GM19099 (cell line): ENCODE results near the gene TRIM37.

Experiments used
- POLR2A ChIP-seq: IDR thresholded peaks from 3 replicates; pipeline ENCODE4 v1.6.1; 2011; ENCODE audit warnings: low read depth; ENCODE audit not compliant: insufficient read length; ENCODE audit errors: extremely low read depth

The TRIM37 gene

DNA sequence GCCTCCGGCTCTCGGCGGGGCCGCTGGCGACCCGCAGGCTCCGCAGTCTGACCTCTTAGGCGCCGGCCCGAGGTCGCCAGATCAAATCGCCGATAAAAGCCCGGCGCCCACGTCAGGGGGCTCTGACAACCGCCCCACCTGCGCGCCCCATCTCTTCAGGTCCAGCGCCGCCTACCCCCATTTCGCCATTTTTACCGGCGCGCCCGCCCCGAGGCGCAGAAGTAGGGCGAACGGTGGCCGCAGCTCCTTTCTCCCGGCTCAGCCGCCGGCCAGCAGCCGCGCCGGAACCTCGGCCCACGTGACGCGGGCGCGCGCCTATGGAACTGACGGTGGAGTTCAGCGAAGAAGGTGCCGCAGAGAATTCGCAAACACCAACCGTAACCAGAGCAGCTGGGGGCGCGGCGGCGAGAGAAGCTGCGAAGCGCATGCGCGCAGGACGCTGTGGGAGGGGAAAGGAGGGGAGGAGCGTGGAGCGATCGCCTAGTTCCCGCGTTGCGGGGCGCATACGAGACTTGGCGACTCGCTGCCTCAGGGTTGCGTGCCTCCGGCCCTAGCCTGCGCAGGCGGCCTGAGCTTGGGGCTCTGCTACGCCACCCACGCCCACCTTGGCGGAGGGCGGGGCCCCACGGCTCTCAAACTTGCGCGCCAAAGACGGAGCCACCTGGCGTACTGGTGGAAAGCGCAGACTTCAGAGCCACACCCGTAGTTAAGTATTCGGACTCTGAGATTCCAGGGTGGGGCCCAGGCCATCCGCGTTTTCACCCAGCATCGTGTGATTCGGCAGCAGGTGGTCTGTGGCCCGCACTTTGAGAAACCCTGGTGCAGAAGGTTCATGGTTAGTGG, at the start of gene TRIM37:
Gene TRIM37 (minus strand): TSS at position 418 of the 843 bp plus-strand sequence. CDS start 419 bp downstream, outside the sequence.
- peak; percentile 63 for TF ChIP-seq POLR2A

- peak; percentile 36 for TF ChIP-seq POLR2A
Observed at GRCh38 chr17:59155439-59156177, 48.9 kb upstream of the TRIM37 start, which contains the start of gene PRR11. Gene PRR11, plus strand, starts transcription at chr17:59155746. Its CDS starts 14,007 bp downstream, at chr17:59169753.

DNA sequence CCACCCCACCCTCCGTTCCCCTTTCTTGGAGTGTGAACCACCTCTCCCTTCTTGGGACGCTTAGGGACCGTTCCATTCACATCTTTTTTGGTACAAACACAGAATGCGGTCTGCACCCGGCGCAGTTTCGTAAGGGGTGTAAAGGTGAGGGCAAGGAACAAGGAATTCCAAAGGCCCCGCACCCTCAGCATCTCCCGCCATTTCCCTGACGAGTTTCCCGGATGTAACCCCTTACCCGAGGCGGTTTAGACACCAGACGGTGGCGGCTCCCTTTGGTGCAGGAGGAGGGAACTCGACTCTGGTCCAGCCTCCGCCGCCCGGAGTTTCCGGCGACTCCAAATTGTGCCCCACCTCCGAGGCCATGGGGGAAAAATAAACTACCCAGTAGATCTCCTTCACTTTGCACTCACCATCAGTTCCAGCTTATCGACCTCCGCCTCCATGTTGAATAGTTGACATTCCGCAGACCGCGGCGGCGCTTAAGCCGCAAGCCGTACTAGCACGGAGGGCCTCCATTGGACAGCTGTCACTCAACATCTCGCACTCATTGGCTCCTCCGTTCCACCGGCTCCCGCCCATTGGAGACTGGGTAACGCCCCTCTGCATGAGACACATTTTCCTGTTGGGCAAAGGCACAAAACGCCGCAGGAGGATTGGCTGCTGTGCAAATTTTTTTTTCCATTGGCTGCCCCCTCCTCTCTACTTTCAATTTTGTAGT, 48.2 kb upstream of the TRIM37 start, which contains the start of gene SKA2:
Gene SKA2 (minus strand): TSS at position 466 of the 718 bp plus-strand sequence. CDS start 23 bp downstream, at position 443.
- peak; percentile 73 for TF ChIP-seq POLR2A

- no peak for TF ChIP-seq POLR2A
Observed at GRCh38 chr17:59154292-59154720, 47.6 kb upstream of the TRIM37 start.

DNA sequence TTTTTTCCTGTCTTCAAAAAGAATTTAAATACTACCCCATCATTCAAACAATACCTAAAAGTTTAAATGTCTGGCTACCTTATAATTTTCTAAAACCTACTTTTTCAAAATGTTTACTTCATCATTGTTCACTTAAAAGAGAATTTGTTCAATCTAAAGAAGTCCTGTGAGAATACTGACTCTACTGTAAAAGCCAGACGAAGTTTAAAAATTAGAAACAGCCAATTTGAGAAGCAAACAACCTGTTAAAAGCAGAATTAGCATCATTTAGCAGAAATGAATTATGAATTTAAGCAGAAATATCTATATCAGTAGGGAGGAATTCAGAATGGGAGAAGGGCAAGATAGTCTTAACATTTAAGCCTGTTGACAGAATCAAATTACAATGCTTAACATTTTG, 46.2 kb upstream of the TRIM37 start:
- no peak for TF ChIP-seq POLR2A

DNA sequence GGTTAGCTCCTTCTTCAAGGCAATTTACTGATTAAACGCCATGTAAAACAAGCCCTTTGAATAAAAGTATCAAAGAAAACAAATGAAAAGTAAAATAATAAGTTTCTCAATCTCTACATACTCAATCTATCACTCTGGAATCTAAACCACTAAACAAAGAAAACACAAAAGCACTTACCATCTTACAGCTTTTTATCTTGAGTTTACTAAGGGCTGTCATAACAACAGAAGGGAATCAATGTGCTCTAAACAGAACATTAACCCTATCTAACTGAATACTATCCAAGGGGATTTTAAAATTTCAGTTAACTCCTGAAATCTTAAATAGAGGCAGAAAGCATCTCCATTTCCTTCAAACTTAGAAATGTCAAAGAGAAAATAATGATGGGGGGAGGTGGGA, 44.9 kb upstream of the TRIM37 start:
- TF ChIP-seq POLR2A, result no peak

DNA sequence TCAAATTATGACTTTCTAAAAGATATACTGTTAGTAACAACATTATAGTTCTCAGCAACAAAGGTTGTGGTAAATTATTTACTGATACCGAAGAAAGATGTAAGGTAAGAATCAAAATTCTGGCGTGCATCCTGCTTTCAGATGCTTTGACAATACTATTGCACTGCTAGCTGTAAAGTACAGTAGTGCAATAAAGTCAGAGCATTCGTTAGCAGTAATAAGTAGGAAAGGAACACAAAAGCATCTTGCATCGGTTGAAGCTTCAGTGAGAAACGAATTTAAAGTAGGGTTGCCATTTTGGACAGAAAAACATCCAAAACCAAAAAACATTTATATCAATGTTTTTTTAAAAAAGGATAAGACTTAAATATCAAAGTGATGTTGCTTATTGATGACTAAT, 44.3 kb upstream of the TRIM37 start:
- TF ChIP-seq POLR2A, result no peak

DNA sequence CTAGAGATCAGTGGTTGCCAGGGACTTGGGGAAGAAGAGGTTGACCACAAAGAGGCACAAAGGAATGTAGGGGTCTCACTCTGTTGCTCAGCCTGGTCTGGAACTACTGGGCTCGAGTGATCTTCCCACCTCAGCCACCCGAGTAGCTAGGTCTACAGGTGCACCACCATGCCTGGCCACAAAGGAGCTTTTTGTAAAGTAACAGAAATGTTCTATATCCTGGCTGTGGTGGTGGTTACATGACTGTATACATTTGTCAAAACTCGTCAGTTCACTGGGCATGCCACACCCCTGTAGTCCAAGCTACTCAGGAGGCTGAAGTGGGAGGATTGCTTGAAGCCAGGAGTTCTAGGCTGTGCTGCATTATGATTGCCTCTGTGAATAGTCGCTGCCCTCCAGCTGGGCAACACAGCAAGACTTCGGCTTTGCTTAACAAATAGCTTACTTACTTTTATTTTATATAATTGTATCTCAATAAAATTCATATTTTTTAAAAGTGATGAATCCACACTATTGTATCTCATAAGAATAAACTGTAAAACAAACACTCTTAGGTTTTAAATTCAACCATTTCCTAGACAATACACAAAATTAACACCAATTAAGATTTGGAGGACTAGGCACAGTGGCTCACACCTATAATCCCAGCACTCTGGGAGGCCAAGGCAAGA, 43.3 kb upstream of the TRIM37 start:
- TF ChIP-seq POLR2A, result no peak

GRCh38 chr17:59149051-59149450, 42.4 kb upstream of the TRIM37 start:
- TF ChIP-seq POLR2A, result no peak

DNA sequence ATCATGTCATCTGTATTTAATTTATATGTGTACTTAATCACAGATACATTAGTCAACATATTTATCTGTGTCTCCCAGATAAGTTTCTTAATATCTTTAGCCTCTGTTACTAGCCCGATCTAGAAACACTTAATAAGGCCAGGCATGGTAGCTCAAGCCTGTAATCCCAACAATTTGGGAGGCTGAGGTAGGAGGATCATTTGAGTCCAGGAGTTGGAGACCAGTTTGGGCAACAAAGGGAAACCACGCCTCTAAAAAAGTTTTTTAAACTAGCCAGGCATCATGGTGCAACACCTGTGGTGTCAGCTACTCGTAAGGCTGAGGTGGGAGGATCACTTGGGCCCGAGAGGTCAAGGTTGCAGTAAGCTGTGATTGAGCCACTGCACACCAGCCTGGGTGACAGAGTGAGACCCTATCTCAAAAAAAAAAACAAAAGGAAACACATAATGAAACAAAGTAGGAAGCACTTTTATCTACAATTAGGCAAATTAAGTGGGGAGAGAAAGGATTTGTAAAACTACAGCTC, 39.0 kb upstream of the TRIM37 start:
- TF ChIP-seq POLR2A, result no peak

DNA sequence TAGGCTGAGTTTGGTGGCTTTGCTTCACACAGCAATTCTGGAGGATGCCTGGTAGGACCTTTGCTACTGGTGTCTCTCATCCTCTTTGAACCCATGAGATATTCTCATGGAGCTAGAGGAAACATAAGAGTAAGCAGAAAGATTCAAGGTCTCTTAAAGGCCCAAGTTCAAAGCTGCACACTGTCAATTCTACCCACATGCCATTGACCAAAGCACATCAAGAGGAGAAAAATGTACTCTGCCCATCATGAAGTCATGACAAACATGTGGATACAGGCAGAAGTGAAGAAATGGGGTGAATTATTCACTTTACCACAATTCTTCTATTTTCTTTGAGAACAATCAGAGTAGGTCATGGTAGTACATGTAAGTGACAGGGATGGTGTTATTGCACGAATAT, 35.2 kb upstream of the TRIM37 start:
- TF ChIP-seq POLR2A, result no peak

GRCh38 chr17:59139939-59140338, 33.3 kb upstream of the TRIM37 start:
- no peak for TF ChIP-seq POLR2A

GRCh38 chr17:59131131-59131530, 24.5 kb upstream of the TRIM37 start:
- no peak for TF ChIP-seq POLR2A

DNA sequence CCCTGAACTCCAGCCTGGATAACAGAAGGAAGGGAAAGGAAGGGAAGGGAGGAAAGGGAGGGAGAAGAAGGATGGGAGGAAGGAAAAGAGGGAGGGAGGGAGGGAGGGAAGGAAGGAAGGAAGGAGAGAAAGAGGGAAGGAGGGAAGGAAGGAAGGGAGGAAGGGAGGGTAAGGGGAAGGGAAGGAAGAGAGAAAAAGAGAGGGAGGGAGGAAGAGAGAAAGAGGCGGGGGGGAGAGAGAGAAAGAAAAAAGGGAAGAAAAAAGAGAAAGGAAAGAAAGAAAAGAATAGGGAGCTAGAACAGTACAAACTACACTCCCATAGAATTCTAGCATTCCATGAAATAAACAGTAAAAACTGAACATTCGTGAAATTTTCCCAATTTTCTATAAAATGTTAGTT, 23.1 kb upstream of the TRIM37 start:
- TF ChIP-seq POLR2A, result no peak
